Natural killer cell (primary cell): Measurements from ENCODE around the gene GCLC. TPM values are rescaled to one million over a fixed set of nuclear protein-coding genes. Genes with fewer than 3 reads are reported as not detected.

ENCODE experiments used
- total RNA-seq, 4 donors: library from RNA; stranded (reverse); fragments of 120-200 nt in 1 of 4; gene quantifications; one replicate each; pipeline versions ENCODE4 v1.2.3 to v1.2.4, GENCODE V29; 2013 to 2022

GCLC gene
- total RNA-seq, 3 donors from 2014 or later (not counting 1 experiment from before 2014, with no cell fraction given), result 39.0 to 52.7 (median 39.2) TPM

Other genes starting within 250 kb of the GCLC start
- gene ELOVL5, start 196.2 kb downstream of the GCLC start, total RNA-seq, result 10 to 100 TPM; 72.1 to 99.5 (median 73.7) TPM
- under 1 TPM; 0.05 to 0.11 (median 0.09) TPM for gene KLHL31, start 120.7 kb upstream of the GCLC start, total RNA-seq
- gene LRRC1, start 249.9 kb upstream of the GCLC start, total RNA-seq, result 1 to 10 TPM; 2.0 to 5.6 (median 3.7) TPM